ENCODE results near the gene UBASH3B. TPM values are rescaled to one million over a fixed set of nuclear protein-coding genes. Genes with fewer than 3 reads are reported as not detected.

UBASH3B gene
- total RNA-seq, 1 donor from 2014 or later: 2.0 TPM

DNA sequence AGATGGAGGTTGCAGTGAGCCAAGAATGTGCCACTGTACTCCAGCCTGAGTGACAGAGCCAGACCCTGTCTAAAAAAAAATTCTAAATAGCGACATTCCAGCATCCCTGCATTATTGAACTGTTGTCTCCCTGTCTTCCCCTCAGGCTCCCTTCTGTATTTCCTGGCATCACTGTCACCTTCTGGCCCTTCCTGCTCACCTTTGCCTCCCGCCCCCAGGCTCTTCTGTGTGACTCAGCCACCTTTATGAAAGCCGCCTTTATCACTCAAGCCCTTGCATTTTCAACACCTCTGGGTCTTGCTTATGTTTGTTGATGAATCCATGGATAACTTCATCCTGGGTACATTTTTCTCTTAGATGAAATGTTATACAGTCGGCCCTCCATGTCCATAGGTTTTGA, 21.1 kb downstream of the UBASH3B start:
- H3K79me2 ChIP-seq (ENCODE audit: low read depth): no peaks in the 10 kb centered on the region

DNA sequence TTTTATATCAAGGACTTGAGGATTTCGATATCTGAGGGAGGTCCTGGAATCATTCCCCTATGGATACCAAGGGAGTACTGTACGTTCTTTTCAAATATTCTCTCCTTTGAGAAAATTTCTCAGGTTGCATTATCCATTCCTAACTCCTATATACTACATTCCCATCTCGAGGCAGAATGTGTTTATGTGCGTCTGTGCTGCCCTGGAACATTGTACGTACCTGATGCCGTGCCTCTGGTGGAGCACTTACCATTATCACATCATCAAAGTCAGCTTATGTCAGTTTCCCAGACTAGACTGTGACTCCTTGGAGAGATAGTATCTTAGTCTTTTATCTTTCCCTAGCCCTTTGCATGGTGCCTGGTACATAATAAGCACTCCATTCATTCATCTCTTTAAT, 21.7 kb downstream of the UBASH3B start:
- Histone ChIP-seq H3K36me3 (no peaks in the 10 kb centered on the region), H4K20me1 (ENCODE audit: low read depth) (no peaks in the 10 kb centered on the region), H2AFZ (replicated peaks) (no peak overlapping the region), H3K4me2 (no peak overlapping the region), H3K27me3 (no peaks in the 10 kb centered on the region), H3K9me3 (ENCODE audit: low read depth) (no peaks in the 10 kb centered on the region), H3K9ac (no peak overlapping the region), H3K4me3 (no peak overlapping the region), H3K79me2 (ENCODE audit: low read depth) (no peaks in the 10 kb centered on the region), H3K4me1 (no peaks in the 10 kb centered on the region), H3F3A (ENCODE audit: low read depth) (no peaks in the 10 kb centered on the region), H3K27ac (no peak overlapping the region)
- Mint-ChIP-seq H3K4me3 (no peak overlapping the region), H3K4me1 (peaks cover 17% of the 10 kb centered on the region), H3K27me3 (ENCODE audit: insufficient read depth, low read depth) (peaks cover 2% of the 10 kb centered on the region), H3K36me3 (no peaks in the 10 kb centered on the region), H3K9me3 (no peaks in the 10 kb centered on the region), H3K27ac (peak overlapping the region; percentile 50)
- no peak for DNase-seq (ENCODE audit: low spot score)
- no peak for TF ChIP-seq EZH2phosphoT487 (IDR thresholded peaks at IDR 0.05)
- TF ChIP-seq, protein P1, sequence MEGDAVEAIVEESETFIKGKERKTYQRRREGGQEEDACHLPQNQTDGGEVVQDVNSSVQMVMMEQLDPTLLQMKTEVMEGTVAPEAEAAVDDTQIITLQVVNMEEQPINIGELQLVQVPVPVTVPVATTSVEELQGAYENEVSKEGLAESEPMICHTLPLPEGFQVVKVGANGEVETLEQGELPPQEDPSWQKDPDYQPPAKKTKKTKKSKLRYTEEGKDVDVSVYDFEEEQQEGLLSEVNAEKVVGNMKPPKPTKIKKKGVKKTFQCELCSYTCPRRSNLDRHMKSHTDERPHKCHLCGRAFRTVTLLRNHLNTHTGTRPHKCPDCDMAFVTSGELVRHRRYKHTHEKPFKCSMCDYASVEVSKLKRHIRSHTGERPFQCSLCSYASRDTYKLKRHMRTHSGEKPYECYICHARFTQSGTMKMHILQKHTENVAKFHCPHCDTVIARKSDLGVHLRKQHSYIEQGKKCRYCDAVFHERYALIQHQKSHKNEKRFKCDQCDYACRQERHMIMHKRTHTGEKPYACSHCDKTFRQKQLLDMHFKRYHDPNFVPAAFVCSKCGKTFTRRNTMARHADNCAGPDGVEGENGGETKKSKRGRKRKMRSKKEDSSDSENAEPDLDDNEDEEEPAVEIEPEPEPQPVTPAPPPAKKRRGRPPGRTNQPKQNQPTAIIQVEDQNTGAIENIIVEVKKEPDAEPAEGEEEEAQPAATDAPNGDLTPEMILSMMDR (IDR thresholded peaks at IDR 0.05): no peak

More for the DNA sequence above, 21.1 kb downstream of the UBASH3B start:
- H3K4me3 Mint-ChIP-seq: no peak overlapping the region
- Histone ChIP-seq H2AFZ (replicated peaks) (no peak overlapping the region), H3K27me3 (no peaks in the 10 kb centered on the region), H4K20me1 (ENCODE audit: low read depth) (no peaks in the 10 kb centered on the region), H3F3A (ENCODE audit: low read depth) (no peaks in the 10 kb centered on the region), H3K9ac (no peak overlapping the region), H3K9me3 (ENCODE audit: low read depth) (no peaks in the 10 kb centered on the region), H3K4me2 (no peak overlapping the region), H3K4me1 (no peaks in the 10 kb centered on the region), H3K27ac (no peak overlapping the region), H3K36me3 (no peaks in the 10 kb centered on the region), H3K4me3 (no peak overlapping the region)
- TF ChIP-seq, protein P1 (IDR thresholded peaks at IDR 0.05): no peak
- TF ChIP-seq EZH2 (IDR thresholded peaks at IDR 0.05) (no peak), EZH2phosphoT487 (IDR thresholded peaks at IDR 0.05) (no peak)
- no peaks in the 10 kb centered on the region for H3K36me3 Mint-ChIP-seq
- peaks cover 13% of the 10 kb centered on the region for H3K4me1 Mint-ChIP-seq
- no peaks in the 10 kb centered on the region for H3K9me3 Mint-ChIP-seq
- H3K27me3 Mint-ChIP-seq (ENCODE audit: insufficient read depth, low read depth): peaks cover 2% of the 10 kb centered on the region
- H3K27ac Mint-ChIP-seq: peak overlapping the region; percentile 14
- no peak for DNase-seq (ENCODE audit: low spot score)

DNA sequence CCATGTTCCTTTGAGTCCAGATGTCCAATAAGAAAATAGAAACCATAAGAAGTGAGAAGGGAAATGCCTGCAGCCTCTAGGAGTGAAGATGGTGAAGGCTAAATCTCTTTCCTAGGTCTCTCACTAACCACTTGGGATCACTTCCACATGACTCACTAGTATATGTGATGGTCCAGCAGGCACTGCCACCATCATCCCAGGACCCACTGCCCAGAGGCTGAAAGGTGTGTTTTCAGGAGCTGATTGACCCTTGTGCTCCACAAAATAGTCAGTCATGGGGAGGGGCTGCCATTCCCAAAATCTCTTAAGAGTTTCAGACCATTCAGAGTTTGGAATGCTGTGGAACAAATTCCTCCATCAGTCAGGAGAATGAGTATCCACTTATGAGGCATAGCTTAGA, 22.9 kb downstream of the UBASH3B start:
- DNase-seq (ENCODE audit: low spot score): no peak
- H2AFZ ChIP-seq (replicated peaks): no peak overlapping the region
- H3K79me2 ChIP-seq (ENCODE audit: low read depth): no peaks in the 10 kb centered on the region
- H3K36me3 Mint-ChIP-seq: no peaks in the 10 kb centered on the region
- H3K4me2 ChIP-seq: no peak overlapping the region
- H3K9ac ChIP-seq: no peak overlapping the region
- peaks cover 18% of the 10 kb centered on the region for H3K4me1 Mint-ChIP-seq
- no peak overlapping the region for H3K27ac ChIP-seq
- H3K9me3 ChIP-seq (ENCODE audit: low read depth): no peaks in the 10 kb centered on the region
- no peaks in the 10 kb centered on the region for H3K4me1 ChIP-seq
- H3F3A ChIP-seq (ENCODE audit: low read depth): no peaks in the 10 kb centered on the region
- H4K20me1 ChIP-seq (ENCODE audit: low read depth): no peaks in the 10 kb centered on the region
- H3K4me3 ChIP-seq: no peak overlapping the region
- H3K27me3 Mint-ChIP-seq (ENCODE audit: insufficient read depth, low read depth): no peaks in the 10 kb centered on the region
- no peaks in the 10 kb centered on the region for H3K9me3 Mint-ChIP-seq
- no peak overlapping the region for H3K4me3 Mint-ChIP-seq
- TF ChIP-seq EZH2 (IDR thresholded peaks at IDR 0.05) (no peak), EZH2phosphoT487 (IDR thresholded peaks at IDR 0.05) (no peak)
- TF ChIP-seq, protein P1 (IDR thresholded peaks at IDR 0.05): no peak
- H3K36me3 ChIP-seq: no peaks in the 10 kb centered on the region
- no peak overlapping the region for H3K27ac Mint-ChIP-seq
- H3K27me3 ChIP-seq: no peaks in the 10 kb centered on the region

Measured in neural progenitor cell (in vitro differentiated cells).